SU-DHL-6 (cell line): ENCODE data around the gene PTS.

Experiments
- CTCF ChIP-seq: fragments of 200-600 bp; sonication (generic); IDR thresholded peaks from one replicate; pipeline ENCODE4 v1.5.1; 2017; ENCODE audit warnings: antibody characterized with exemption, mild to moderate bottlenecking, low read length, moderate library complexity; ENCODE audit not compliant: insufficient read depth, poor library complexity, severe bottlenecking
- EZH2phosphoT487 ChIP-seq: fragments of 200-600 bp; sonication (generic), shearing (Covaris generic); conservative IDR thresholded peaks from 2 replicates; pipeline ENCODE4 v1.6.1; 2018; ENCODE audit warnings: mild to moderate bottlenecking, antibody characterized with exemption, low read length, moderate library complexity, mixed read lengths

DNA sequence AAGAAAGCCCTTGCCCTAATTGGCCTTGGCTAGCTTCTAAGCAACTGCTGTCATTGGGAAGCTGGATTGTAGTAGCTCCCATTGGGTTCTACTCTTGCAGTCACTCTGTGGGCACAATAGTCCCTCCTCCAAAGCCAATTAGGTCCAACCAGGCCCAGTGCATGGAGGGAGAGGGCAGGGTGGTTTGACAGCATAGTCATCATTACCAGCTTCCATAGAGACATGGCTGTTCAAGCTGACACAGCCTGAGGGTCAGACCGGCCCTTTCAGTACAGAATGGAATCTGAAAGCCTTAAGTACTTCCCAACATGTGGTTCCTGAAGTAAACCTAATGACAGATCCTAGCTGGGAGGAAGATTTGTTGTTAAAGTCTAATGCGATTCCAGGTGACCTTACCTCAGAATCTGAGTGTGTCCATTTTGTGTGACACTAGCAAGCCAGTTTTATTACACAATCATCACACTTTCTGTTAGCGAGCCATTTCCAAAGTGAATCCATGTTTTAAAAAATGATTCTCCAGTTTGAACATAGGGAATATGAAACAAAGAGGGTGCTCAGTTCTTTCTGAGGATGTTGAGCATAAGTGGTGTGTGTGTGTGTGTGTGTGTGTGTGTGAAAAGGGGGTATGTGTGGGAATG lies 27.5 kb downstream of the PTS start:
- no peak for TF ChIP-seq CTCF
- TF ChIP-seq EZH2phosphoT487 = no peak
